ENCODE data around the gene CNN3.

The CNN3 gene

DNA sequence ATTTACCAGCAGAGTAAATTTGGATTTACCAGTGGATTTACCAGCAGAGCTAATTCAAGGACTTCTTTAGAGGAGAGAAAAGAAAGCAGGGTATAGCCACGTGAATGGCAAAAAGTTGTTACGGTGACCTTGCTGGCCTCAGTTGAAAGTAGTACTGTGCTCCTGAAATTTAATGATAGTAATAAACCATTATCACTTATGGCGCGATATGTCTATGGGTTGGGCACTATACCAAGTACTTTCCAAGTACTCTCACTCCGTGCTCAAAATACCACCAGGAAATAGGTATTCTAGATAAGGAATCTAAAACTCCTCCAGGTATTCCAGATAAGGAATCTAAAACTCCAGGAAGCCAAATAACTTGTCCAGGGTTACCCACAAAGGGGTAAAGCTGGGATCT, 70.9 kb downstream of the CNN3 start:
- DNase-seq (ENCODE audit: low read depth) = no peak

DNA sequence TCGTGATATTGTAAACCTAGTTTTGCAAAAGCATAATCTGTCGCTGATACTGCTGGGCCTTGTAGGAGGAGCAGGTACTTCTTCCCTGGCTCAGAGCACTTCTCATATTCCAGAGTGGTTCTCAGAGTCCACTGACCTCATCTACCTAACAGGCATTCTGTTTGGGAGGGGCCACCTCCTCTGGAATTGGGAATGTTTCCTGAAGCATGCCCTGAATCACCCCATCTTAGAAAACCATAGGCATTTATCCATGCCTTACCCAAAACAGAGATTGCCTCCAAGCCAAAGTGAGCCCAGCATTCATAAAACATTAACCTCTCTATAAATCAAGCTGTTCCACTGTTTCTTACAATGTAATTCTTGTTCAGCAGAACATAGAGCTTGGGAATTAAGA, 71.6 kb downstream of the CNN3 start:
- no peak for DNase-seq (ENCODE audit: low read depth)

DNA sequence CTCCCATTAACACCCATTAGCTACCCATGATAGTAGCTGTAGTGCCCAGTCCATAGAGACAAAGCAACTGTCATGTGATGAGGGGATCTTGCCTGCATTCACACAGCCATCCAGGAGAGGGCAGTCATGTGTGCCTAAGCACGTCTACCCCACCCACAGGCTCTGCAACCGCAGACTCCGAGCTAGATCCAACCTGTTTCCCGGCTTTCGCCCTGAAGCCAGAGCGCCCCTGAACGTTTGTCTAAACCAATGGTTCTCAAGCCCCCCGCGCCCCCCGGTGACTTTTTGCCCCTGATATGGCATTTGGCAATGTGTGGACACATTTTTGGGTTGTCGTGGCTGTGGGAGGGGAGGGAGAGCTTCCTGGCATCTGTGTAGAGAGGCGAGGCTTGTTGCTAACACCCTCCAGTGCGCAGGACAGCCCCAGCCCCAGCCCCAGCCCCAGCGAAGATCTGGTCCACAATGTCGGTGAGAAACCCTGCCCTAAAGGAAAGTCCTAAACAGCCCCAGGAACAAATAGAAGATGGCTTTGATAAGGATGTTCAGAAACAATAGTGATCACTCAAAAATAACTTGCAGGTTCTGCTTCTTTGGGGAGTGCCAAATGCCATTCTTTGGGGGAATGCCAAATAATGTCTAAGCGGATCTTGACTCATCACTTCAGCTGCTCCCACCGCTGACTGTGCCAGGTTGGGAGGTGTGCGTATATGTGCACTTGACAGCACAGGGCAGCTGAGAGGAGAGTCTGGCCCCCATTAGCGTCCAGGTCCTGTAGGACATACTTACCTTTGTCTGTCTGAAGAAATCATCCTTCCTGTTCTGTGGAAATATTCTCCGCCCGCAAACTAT, 72.2 kb downstream of the CNN3 start:
- DNase-seq (ENCODE audit: low read depth) = peak; percentile 60

DNA sequence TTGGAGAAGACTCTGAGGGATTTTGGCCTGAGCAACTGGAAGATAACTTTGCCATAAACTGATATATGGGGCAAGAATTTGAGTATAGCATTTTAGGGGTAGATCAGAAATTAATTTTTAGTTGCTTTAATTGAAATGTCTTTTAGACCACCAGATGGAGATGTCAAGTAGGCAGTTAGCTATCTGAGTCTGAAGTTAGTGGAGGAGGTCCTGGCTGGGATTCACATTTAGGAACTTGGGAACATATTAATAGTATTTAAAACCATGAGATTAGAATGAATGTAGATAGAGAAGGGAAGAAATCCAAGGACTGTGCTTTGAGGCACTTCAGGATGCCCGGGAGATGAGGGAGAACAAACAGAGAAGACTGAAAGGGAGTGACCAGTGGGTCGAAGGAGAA, 74.1 kb downstream of the CNN3 start:
- no peak for DNase-seq (ENCODE audit: low read depth)

GRCh38 chr1:94851571-94851970, 75.3 kb downstream of the CNN3 start:
- no peak for DNase-seq (ENCODE audit: low read depth)
